ENCODE results near the gene FLII. TPM values are rescaled to one million over a fixed set of nuclear protein-coding genes. Genes with fewer than 3 reads are reported as not detected.
"Not testable (repeated sequence)": the region's sequence is repeated elsewhere in the genome, so short reads cannot be mapped to it uniquely, and the experiment has no call there.

Gene FLII
- total and polyA plus RNA-seq, 2 of the 8 experiments (the other 6 are each of a cell fraction or from before 2014, with no cell fraction given), result 300 to 549 TPM

- TF ChIP-seq YY1 (IDR thresholded peaks at IDR 0.05; ENCODE audit: low read depth, low read length) (no peak), PHF8 (conservative IDR thresholded peaks at IDR 0.05; ENCODE audit: low read depth, low read length) (peak; percentile 73), CREB1 (IDR thresholded peaks at IDR 0.05) (0 out of 2 replicates have a peak, but pooled peaks have one; percentile 17), TEAD4 (IDR thresholded peaks at IDR 0.05; ENCODE audit: low read depth, low read length) (peak; percentile 78), CTCF (IDR thresholded peaks at IDR 0.05; ENCODE audit: control extremely low read depth in 1 of 3, insufficient read depth in 1 of 3, low read depth in 1 of 3, low read length in 3 of 3) (0 out of 4 replicates have a peak, but pooled peaks of 1 of the 3 experiments have one; percentile 3), EGR1 (IDR thresholded peaks at IDR 0.05; ENCODE audit: borderline replicate concordance, low read depth, low read length) (no peak)
These were observed at the start of gene FLII (continued) for GRCh38 chr17:18258356-18259038.

- H2BK12ac ChIP-seq (ENCODE audit: low read depth, low read length); CTCF ChIA-PET (ENCODE audit: partially characterized antibody); H2BK20ac ChIP-seq (ENCODE audit: low read length); H3K4me3 ChIP-seq (ENCODE audit: extremely low read depth in 1 of 4, insufficient read depth in 2 of 4, low read depth in 3 of 4, low read length in 4 of 4); H2BK5ac ChIP-seq (ENCODE audit: low read depth, low read length); FAIRE-seq; H3K9ac ChIP-seq (replicated peaks in 1 of 4; ENCODE audit: extremely low read depth in 1 of 4, low read depth in 3 of 4, low read length in 3 of 4); H3K4ac ChIP-seq (replicated peaks; ENCODE audit: insufficient read length, low read depth, low read length); H2AFZ ChIP-seq (ENCODE audit: low read length); H4K5ac ChIP-seq (ENCODE audit: insufficient read length, low read depth, low read length); H3K27ac ChIP-seq (ENCODE audit: low read depth, low read length); H3K79me1 ChIP-seq (ENCODE audit: low read depth, low read length); H3K4me1 ChIP-seq (replicated peaks in 1 of 4; ENCODE audit: control insufficient read depth in 3 of 4, insufficient read depth in 4 of 4, low read length in 3 of 4); H3K4me2 ChIP-seq (ENCODE audit: insufficient read depth in 1 of 2, low read depth in 2 of 2, low read length in 2 of 2); H3K56ac ChIP-seq (replicated peaks; ENCODE audit: insufficient read length, low read depth, low read length); H3K27me3 ChIP-seq (replicated peaks in 1 of 4; ENCODE audit: control insufficient read depth in 3 of 4, extremely low read depth in 1 of 4, insufficient read depth in 3 of 4, low read length in 3 of 4); H3K18ac ChIP-seq (ENCODE audit: extremely low read depth, low read length); H4K8ac ChIP-seq (ENCODE audit: extremely low read depth, insufficient read depth, low read length); DNase-seq (ENCODE audit: low read depth in 1 of 2, low spot score in 2 of 2); H3K23me2 ChIP-seq (ENCODE audit: low read depth, low read length); H3K23ac ChIP-seq (ENCODE audit: insufficient read length); H3K14ac ChIP-seq (ENCODE audit: insufficient read length); H2AK5ac ChIP-seq (ENCODE audit: low read depth, low read length); H2BK120ac ChIP-seq (replicated peaks; ENCODE audit: low read depth, low read length); H3K79me2 ChIP-seq (ENCODE audit: control insufficient read depth in 1 of 2, insufficient read depth in 2 of 2, low read length in 2 of 2); H4K20me1 ChIP-seq (replicated peaks in 1 of 2; ENCODE audit: control insufficient read depth in 1 of 2, insufficient read depth in 2 of 2, low read length in 2 of 2); H3K9me3 ChIP-seq (ENCODE audit: insufficient read depth in 2 of 2, low read depth in 1 of 2, low read length in 1 of 2); H4K91ac ChIP-seq (replicated peaks; ENCODE audit: insufficient read length, low read length); H2BK15ac ChIP-seq (ENCODE audit: low read length): not testable (repeated sequence)
- 94% methylated on average over 13 of the region's 13 CpGs; no CpG with 5 or more reads in 1 of the 2 experiments for WGBS, 2 experiments (ENCODE audit: extremely low coverage in 1 of 2, insufficient coverage in 1 of 2, insufficient read length in 1 of 2, insufficient replicate concordance in 2 of 2, low coverage in 1 of 2, low lambda C conversion rate in 2 of 2, missing lambda C conversion rate in 1 of 2)
- POLR2A ChIA-PET (ENCODE audit: partially characterized antibody), result interaction anchor here (1.2 kb wide), 1 partner anchor 24 kb away, joined by 3 read pairs; no protein-coding TSS in a partner anchor
- H3K36me3 ChIP-seq (ENCODE audit: control insufficient read depth in 2 of 4, insufficient read depth in 4 of 4, low read length in 3 of 4), result peaks cover 28 to 86% (median 69%) of the 10 kb centered on the region in 4 experiments
These were observed 44.7 kb upstream of the FLII start for GRCh38 chr17:18303206-18303605.
